OCI-LY3 (cell line): ENCODE measurements around the gene AGR3.

Experiments
- EZH2phosphoT487 ChIP-seq: fragments of 200-600 bp; shearing (Covaris generic); IDR thresholded peaks from 2 replicates; pipeline ENCODE4 v1.6.1; 2018; ENCODE audit warnings: antibody characterized with exemption, mixed run types, low read depth
- TF ChIP-seq, protein P1 (sequence below): fragments of 200-600, 300-600 bp; sonication (generic); IDR thresholded peaks from 2 replicates; pipeline ENCODE4 v1.5.1; 2014; ENCODE audit warnings: antibody characterized with exemption, low read length, low read depth

DNA sequence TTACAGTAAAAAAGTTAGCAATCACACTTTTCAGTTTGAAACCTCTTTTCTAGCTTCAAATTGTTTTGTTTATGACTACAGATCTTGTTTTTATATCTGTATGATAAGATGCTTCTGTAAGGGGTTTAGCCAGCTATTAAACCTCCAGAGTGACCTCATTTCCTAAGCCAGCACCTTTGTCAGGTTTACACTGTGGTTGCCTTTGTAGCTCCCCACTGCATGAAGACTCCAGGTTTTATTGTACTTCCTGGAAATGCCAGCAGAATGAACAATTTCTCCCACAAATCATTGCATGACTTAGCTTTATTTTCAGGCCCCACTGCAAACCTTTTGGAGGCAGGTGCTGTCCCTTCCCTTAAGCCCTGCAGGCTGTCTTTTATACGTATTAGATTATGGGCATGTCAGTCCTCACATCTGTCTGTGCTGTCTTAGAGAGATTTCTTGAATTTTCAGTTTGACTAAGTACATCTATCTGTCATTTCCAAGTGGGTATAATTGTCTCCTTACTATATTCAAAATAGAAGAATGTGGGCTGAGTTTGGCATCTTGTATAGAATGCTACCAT lies 8.2 kb upstream of the AGR3 start:
- TF ChIP-seq, protein P1, sequence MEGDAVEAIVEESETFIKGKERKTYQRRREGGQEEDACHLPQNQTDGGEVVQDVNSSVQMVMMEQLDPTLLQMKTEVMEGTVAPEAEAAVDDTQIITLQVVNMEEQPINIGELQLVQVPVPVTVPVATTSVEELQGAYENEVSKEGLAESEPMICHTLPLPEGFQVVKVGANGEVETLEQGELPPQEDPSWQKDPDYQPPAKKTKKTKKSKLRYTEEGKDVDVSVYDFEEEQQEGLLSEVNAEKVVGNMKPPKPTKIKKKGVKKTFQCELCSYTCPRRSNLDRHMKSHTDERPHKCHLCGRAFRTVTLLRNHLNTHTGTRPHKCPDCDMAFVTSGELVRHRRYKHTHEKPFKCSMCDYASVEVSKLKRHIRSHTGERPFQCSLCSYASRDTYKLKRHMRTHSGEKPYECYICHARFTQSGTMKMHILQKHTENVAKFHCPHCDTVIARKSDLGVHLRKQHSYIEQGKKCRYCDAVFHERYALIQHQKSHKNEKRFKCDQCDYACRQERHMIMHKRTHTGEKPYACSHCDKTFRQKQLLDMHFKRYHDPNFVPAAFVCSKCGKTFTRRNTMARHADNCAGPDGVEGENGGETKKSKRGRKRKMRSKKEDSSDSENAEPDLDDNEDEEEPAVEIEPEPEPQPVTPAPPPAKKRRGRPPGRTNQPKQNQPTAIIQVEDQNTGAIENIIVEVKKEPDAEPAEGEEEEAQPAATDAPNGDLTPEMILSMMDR, result no peak
- no peak for TF ChIP-seq EZH2phosphoT487
